ENCODE results near the gene COL4A1.
A peak's percentile ranks its signal among the peaks of the same experiment; 100 is the strongest.

COL4A1 gene

DNA sequence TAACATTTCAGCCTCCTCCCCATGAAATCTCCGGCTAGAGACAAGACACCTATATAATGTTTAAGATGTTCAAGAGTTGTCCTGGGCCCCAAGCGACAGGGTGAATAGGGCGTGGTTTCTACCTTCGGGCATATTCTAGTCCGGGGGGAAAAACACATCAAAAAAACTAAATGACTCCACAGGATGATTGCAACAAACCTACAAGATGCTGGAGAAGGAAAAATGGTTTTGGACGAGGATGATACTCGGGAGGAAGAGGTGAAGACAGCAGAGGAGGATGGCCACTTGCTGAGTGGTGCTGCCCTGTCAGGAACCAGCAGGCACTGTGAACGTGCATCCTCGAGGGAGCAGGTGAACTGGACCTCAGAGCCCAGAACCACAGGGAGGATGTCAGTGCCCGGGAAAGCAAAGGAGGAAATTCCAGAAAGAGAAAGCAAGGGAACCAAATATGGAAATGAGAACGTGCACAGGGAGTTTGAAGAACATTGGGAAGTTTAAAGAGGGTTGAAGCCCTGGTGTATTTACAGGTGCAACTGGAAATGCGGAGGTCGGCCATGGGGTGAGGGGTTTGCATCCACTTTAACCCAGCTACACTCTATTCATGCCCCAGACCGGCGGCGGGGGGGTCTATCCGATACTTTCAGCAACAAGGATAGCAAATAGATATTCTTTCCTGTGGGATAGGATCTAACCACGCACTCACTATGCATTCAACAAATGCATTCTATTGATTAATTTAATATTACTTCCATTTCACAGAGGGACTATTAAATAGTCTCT is 50.6 kb downstream of the COL4A1 start:
- no peak for DNase-seq (ENCODE audit: low read depth)

DNA sequence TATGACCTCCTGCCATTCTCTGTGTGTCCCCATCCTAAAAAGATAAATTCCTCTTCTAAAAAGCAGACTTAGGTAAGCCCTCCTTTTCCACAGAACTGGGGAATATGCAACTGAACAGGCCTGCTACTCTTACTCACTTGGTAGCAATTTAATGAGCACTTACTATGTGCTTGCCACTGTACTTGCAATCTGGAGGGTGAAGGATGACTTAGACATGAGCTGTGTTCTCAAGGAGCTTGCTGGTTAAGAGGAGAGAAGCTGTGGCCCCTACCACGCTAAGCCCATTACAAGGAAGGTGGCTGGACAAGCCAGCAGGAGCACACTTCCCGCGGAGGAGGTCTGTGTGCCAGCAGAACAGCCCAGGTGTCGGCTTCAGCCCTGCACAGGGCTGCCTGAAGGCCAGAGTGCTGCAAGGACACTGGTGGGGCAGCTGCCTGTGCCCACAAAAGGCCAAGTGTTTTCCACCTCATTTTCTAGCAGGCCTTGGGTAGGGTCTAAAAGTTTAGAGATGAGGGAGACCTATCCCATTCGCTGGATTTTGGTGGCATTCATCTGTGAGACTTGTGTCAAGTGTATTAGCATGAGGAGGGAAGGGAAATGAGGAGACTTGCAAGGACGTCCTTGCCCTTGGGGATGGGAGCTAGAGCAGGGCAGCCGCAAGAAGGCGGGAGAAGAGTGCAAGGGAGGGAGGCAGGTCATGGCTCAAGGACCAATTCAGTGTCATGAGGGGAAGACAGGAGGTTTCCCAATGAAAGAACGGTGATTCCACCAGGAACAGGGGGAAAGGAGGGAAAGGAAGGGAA is 52.0 kb downstream of the COL4A1 start:
- no peak for DNase-seq (ENCODE audit: low read depth)

DNA sequence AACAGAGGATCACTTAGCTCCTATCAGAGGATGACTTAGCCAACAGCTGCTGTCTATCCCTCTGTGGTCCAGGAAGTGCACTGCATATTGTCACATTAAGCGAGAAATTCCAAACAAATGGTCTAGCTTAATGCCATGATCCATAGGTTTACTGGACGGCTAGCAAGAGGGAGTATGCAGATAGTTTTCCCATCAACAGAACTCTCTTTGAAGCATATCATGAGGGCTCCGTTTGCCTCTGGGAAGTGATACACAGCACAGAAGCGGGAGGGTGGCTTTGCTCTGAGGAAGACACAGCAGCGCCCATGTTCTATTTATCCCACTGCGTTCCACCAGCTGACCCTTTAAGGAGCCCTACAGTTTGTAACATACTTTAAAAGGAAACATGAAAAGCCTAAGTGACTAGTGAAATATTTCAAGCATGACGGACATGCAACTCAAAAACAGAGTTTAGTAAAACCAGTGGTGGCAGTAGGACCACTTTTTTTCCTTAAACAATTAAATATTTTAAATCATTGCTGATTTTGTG is 52.7 kb downstream of the COL4A1 start:
- DNase-seq (ENCODE audit: low read depth), result no peak

DNA sequence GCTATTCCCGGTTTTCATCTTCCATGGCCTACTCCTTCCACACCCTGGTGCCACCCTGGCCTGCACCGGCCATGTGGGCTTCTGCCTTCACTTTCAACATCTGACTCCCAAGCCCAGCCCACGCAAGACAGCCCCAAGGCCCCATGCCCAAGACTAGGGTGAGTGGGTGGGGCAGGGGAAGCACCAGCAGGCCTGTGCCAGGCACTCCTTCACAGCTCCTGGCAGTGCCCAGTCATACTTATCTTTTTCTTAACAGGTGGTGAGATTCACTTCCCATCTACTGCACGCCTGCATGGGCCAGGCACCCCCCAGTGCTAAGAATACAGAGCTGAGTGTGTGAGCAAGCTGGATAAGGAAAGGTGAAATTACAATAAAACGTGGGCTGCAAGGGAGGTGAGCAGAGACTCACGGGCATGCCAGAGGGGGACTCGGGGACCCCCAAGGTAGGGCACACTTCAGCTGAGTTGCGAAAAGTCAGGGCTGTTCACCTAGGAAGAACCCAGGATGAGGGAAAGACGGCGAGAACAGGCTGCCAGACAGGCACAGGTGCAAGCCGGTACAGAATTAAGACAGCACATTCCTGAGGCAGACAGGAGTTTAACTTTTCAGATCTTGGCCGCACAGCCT is 55.7 kb downstream of the COL4A1 start:
- no peak for DNase-seq (ENCODE audit: low read depth)

DNA sequence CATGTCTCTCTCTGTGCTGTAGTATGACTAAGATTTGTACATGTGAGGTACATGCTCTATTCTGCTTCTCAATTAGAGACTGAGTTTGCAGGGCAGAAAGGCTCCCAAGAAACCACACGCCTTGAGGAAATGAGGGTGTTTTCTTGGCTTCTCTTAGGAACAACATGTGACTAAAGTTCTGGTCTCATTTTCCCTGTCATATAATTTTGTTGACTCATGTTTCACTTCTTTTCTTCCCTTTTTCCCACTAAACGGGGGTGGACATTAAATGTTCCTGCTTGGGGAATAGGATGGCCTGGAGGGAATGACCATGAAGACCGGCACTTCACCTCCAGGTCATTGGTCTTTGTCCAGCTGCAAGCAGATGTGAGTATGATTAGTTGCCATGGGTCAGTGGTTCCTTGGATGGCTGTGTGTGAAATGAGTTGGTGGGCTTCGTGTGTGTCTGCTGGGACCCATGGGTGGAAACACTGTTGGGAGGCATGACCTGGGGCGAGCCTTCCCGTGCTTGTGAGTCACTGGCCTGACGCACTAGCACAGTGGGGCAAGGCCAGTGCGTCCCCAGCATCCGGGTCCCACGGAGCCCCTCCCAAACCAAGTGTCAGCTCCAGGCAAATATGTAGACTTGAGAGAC is 56.6 kb downstream of the COL4A1 start:
- DNase-seq (ENCODE audit: low read depth), result peak; percentile 85

DNA sequence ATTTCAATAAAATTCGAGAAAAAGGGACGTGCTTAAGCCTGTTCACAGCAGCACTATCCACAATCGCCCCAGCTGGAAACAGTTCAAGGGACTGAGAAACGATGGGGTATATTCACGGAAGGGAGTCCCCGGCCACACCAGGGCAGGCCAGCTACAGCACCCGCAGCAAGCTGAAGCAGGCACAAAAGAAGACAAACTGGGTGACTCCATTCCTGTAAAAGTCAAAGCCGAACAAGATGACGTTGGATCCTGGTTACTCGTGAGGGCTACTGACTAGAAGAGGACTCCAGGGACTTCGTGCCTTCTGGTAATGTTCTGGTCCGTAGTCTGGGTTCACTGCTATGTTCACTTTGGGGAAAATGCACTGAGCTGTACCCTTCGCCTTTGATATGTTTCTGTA is 57.6 kb downstream of the COL4A1 start:
- no peak for DNase-seq (ENCODE audit: low read depth)

DNA sequence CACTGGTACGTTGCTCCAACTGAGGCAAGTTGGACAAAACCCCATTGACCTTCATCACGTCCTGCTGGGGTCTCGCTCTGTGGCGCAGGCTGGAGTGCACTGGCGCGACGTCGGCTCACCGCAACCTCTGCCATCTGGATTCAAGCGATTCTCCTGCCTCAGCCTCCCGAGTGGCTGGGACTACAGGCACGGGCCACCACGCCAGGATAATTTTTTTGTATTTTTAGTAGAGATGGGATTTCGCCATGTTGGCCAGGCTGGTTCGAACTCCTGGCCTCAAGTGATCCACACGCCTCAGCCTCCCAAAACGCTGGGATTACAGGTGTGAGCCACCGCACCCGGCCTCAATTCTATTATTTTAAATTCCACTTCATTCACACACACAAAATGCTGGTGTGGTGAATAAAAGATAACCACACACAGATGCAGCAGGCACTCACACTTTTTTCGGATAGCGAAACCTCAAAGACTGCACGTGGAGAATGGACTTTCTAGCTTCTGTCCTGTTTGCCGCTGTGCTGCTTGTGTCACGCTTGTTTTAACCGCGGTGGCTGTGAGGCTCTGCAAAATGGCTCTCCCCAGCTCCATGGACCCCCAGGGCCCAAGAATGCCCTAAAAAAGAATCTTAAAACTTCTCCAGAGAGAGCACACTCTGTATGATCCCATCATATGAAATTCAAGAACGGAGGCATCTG is 58.4 kb downstream of the COL4A1 start:
- DNase-seq (ENCODE audit: low read depth), result no peak

DNA sequence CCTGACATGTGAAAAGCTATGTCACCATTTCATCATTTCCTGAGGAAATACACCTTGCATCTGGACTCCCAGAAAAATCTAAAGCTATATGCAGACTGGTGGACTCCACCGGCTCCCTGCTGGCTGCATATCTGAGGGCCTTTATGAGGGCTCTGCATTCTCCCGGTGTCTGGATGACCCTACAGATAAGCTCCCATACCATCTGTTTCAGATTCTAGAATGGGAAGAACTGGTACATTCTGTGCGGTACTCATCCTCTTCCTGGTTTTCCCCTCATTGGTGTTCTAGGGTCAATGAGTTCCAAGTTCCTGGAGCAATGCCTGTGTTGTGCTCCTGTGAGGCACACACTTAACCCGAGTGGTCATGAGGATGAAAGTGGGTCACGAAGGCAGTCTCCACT is 60.4 kb downstream of the COL4A1 start:
- DNase-seq (ENCODE audit: low read depth), result no peak

DNA sequence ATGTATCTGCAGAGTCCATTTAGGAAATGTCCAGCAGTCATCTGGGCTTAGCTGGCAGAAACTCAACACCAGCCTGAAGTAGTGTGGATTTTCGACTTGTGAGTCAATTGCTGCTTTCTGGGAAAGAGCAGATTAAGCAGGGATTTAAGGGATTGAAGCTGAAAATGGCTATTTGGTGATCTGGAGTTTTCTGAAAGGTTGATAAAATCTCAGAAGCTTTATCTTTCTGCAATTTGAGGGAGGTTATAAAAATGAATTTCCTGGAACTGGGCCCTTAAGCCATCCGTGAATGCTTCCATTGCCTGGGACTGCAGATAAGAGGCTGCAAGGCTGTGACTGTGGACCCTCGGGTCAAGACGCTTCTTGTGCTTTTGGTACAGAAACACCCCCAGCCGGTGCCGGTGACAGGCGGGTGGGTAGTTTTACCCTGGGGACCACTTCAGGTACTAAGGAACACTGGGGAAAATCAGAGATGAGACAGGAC is 61.5 kb downstream of the COL4A1 start:
- DNase-seq (ENCODE audit: low read depth), result peak; percentile 68

DNA sequence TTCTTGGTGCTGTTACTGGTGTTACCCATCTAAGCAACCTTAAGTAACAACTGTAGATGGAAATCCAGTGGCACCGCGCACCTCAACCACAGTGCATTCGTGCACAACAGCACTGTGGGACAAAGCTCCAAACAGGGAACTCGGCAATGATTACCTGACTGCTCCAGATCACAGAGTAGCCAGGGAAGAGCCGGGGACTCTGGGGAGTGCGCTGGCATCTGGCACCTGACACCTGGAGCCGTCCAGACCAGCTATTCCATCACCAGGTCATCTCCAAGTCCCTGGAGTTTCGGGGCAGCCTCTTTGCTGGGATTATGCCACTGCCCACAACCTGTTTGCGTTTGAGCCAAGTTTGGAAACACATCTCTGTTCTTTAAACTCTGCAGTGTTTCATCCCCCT is 62.0 kb downstream of the COL4A1 start:
- DNase-seq (ENCODE audit: low read depth), result no peak

DNA sequence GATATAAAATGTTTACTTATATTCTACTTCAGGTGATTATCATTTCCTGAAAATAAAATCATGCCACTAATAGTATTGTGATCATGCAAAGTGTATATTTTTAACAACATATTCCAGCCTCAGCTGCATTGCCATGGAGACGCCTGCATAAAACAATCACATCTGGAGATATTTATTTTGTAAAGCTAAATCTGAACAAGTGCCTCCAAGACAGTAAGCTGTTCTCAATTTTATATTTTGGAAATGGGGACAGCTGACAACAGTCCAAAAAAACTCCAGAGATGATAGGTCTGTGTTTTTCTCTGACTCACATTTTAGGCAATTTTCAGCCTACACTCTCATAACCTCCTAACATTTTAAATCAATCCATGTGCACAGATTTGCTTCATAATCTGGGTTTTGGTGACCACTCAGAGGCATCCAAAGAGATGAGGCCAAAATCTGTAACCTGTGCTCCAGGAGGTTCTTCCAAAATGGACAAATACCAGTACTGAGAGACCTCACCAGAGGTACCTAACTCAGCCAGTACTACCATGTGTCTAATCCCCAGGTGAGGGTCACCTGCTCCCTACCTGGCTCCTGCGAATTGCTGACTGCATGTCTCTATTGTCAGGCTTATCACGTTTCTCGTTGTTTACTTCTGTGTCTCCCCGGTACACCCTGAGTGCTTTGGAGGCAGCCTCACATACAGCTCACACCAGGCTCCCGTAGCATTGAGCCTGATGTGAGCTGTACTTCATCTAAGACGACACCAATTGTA is 62.7 kb downstream of the COL4A1 start:
- no peak for DNase-seq (ENCODE audit: low read depth)

DNA sequence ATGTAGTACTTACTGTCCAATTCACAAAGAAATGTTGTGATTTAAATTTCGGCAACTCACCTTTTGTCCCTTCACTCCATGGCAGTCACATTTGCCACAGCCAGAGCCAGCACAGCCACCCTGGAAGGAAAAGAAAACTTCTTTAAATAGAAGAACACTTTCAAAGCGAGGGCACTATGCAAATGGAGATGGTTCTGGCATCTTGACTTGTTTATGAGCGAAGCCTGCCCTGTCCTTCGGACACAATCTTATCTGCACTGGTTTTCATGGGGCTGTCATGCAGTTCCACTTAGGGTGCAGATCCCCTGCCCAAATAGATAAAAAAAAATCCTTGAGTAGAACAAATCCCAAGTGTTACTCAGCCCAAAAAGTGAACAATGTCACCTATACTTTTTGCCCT is 64.3 kb downstream of the COL4A1 start:
- no peak for DNase-seq (ENCODE audit: low read depth)

DNA sequence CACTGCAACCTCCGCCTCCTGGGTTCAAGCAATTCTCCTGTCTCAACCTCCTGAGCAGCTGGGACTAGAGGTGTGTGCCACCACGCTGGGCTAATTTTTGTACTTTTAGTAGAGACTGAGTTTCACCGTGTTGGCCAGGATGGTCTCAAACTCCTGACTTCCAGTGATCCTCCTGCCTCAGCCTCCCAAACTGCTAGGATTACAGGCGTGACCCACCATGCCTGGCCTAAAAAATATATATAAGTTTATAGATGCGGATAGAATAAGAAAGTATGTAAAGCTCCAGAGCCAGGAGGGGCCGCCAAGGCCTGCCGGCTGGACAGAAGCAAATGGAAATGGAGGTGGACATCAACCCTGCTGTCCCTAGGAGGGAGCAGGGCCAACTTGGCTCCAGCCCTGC is 66.0 kb downstream of the COL4A1 start:
- no peak for DNase-seq (ENCODE audit: low read depth)

DNA sequence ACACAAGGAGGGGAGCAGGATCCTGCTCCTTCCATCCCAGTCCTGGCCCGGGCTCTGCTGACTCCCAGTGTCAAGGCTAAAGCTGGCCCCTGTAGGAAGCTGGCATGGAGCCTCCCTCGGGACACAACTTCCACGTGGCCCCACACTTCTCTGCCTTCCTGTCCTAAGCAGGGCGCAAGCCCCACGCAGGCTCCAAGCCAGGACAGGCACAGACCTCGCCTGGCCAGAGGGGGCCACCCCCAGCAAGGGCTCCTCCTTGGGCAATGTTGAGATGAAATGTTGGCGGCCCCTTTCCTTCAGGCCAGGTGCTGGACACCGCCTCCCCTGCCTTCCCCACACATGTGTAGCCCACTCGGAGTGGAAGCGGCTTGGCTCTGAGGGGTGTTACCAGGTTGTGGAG is 66.6 kb downstream of the COL4A1 start:
- DNase-seq (ENCODE audit: low read depth), result no peak

DNA sequence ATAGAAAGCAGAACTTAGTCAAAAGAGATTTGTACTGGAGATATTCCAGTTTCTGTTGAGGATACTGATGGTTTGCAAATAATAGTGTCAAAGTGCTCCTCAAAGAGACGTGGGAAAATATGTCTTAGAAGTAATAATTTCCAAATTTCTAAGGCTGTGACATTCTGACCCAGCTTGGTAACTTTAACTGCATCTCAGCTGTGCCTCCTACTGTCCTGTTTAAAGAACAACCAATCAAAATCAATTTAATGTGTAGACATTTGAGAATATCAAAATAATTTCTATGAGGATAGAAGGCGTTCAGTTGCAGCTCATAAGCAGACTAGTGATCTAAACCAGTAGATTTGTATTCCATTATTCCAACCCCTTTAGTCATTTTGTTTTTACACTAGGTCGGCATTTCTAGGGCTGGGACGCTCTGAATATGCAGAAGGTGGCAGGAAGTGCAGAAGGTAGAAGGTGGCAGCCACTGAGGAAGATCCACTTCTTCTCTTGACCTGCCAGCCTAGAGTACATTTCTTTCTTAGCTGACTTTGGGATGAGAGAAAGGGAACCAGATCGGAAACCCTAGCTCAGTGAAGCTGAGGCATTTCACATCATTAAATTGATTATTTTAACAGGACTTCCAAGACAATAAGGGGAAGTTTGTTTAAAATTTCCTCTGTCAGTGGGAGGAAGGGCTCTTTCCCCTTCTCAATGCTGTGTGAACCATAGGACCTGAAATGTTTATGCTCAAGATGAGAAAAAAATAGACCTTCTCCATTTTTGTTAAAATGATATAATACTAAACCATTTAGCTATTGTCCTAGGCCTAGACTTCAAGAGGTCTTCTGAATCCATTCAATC is 67.5 kb downstream of the COL4A1 start:
- no peak for DNase-seq (ENCODE audit: low read depth)

DNA sequence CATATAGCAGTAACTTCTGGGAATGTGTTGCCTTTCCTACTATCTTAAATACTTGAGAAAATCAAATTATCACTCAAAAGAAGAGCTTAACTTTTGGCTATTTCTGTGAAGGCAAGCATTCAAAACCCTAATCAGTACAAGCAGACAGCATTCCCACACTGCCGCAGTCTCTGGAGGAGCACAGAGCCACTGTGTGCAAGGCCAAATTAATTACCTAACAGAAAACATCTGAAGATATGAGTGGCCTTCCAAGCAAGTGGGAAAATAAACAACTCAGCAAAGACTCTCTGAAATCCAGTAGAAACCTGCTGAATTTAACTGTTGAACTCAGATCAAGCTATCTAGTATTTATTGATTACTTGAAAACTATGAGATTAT is 68.2 kb downstream of the COL4A1 start:
- no peak for DNase-seq (ENCODE audit: low read depth)

DNA sequence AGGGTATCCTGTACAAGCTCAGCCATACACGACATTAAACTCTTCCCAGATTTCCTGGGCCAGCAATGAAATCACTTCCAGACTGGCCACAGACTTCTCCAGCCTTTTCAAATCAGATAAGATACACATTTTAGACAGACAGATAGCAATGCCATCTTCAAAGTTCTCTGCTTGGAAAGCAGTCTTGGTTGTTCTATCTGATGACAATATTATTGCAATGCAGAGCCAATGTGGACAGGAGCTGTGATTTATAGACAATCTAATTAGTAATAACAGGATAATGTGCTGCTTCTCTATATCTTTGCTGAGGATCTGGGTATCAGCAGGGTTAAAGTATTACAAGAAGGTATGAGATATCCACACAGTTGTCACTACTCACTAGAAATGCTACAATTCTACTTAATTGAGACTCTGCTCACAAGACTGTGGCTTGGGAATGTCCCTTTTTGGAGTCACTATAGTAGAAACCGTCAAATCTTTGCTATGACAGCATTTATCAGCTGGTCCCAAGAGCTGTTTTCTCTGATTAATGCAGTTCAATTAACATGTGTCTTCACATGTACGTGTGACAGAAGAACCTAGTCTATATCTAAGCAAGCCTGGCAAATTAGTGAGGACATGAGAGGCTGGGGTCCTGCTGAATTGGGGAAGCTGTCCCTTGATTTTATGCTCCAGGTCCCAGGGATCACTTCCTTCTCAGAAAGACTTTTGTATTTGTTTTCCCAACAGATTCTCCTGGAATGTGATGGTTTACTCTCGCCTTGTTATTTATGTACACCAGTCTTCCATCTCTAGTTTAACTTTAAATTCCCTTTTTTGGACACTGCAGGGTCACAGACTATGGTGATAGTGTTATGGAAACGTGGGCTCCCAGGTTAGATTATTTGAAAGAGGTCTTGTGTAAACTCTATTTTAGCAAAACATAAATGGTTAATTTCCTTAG is 68.8 kb downstream of the COL4A1 start:
- no peak for DNase-seq (ENCODE audit: low read depth)

DNA sequence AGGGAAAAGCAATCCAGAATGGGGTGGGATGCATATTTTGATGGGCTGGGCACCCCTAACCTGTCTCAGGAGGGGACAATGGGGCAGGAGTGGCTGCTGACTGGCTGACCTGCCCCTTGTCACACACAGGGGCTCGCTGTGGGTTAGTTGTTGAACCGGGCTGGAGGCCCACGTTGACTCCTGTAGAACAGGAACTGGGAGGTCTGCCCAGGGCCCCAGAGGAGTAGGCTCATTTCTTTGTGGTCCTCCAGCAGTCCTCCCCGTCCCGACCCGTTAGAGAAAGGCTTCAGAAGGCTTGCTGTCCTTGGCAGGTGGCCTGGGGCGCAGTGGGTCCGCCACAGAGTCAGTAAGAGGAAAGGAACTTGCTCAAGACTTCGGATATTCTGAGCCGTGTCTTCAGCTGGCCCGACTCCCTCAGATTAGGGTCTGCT is 70.1 kb downstream of the COL4A1 start:
- DNase-seq (ENCODE audit: low read depth), result no peak

DNA sequence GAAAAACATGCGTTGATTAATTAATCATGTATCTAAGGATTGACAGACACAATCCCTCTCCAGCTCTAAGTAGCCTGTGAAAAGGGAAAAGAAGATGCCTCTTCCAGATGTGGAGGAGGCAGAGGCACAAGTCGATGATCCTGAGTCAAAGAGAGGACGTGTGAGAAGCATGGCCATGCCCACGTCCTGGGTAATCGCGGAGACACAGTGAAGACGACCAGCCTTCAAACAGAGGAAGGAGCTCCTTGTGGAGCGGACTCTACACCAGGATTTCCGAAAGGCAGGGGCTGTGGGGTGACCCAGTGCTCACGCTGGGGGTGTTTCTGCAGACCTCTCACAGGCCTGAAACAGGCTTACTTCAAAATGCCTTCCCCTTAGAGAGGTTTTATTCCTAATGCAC is 70.5 kb downstream of the COL4A1 start:
- no peak for DNase-seq (ENCODE audit: low read depth)
